HG02588 (cell line): ENCODE data around the gene HNF4A.
"Not testable (repeated sequence)": the region's sequence is repeated elsewhere in the genome, so short reads cannot be mapped to it uniquely, and the experiment has no call there.

Experiments used
- ATAC-seq: cut with Tn5 transposase; IDR thresholded peaks from one replicate; pipeline ENCODE4 v1.9.1; 2021; ENCODE audit warnings: mild to moderate bottlenecking, moderate library complexity; ENCODE audit not compliant: unreplicated experiment

Gene HNF4A

DNA sequence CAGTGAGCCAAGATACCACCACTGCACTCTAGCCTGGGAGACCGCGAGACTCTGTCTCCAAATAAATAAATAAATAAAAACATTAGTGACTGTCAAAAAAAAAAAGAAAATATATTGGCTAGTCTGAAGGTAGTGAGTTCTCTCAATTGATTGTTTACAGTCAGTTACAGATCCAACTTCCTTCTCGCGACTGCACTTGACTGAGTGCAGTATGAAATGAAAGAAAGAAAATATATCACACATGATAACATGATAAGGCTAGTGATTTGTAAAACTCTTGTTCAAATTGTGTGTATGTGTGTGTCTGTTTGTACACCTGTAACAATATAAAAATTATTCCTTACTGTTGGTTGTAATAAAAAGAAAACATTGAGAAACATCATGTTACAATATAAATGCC lies 10.8 kb upstream of the HNF4A start:
- no peak for ATAC-seq

- ATAC-seq, result no peak
Observed at GRCh38 chr20:44345147-44345546, 10.4 kb upstream of the HNF4A start.

- ATAC-seq, result not testable (repeated sequence)
Observed at GRCh38 chr20:44345941-44346340, 9.6 kb upstream of the HNF4A start.

GRCh38 chr20:44348168-44348659 lies 7.3 kb upstream of the HNF4A start:
- ATAC-seq, result no peak

DNA sequence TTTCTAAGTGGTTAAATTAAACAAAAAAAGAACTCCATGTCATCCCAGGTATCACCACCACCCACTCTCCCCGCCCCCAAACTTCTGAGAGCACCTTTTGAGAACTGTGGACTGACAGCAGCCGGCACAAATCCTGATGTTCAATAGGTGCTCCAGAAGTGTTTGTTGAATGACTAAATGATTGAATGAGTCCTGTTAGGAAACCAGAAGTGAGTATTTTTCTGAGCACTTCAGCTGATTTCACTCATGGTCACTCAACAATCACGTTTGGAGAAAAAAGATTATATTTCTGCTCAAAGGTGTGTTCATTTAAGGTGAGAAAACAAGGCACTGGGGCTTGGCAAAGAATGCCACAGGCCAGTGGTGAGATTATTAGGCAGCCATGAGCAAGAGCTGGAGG lies 6.2 kb upstream of the HNF4A start:
- no peak for ATAC-seq

DNA sequence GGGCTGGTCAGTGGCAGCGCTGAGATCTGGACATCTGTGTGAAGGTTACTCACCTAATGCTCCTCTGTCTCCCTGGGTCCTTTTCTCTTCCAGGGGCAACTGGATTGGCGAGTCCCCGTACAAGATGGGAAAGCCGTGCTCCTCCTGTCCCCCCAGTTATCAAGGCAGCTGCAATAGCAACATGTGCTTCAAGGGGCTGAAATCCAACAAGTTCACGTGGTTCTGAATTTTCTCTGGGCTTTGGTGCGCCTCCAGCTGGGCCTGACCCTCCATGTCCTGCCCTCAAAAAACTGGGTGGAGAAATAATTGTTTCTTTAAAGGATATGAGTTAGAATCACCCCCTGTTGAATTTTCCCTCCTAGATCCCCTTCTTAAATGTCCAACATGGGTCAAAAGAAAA lies 4.9 kb upstream of the HNF4A start:
- ATAC-seq, result no peak

DNA sequence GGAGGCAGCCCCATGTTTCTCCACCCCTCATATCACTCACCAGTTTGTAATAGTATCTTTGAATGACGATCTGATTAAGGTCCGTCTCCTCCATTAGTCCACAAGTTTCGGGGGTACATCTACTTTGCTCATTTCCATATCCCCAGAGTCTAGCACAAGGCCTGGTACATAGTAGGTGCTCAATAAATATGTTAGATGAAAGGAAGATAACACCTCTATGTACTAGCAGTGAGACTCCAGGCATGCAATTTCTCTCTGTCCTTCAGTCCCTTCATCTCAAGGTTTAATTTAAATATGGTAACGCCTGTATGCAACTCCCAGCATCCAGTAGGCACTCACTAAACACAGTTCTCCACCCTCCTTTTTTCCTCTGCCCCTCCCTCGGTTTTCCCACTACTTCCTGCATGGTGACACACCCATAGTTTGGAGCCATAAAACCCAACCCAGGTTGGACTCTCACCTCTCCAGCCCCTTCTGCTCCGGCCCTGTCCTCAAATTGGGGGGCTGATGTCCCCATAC lies 461 bp upstream of the HNF4A start:
- ATAC-seq, result no peak

DNA sequence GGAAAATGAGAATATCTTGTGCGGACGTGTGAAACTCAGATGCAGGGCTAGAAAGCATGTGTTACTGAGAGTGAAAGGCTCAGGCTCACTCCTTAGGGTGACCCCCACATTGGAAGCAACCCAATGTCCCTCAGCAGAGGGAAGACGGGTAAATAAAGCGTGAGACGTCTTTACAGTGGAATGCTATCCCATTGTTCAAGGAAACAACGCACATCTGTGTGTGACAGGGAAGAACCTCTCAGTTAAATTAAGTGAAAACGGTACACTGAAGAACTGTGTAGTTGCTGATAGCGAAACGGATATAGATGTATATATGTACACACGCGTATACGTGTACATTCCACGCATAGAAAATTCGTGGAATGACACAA lies 839 bp downstream of the HNF4A start:
- ATAC-seq, result no peak

DNA sequence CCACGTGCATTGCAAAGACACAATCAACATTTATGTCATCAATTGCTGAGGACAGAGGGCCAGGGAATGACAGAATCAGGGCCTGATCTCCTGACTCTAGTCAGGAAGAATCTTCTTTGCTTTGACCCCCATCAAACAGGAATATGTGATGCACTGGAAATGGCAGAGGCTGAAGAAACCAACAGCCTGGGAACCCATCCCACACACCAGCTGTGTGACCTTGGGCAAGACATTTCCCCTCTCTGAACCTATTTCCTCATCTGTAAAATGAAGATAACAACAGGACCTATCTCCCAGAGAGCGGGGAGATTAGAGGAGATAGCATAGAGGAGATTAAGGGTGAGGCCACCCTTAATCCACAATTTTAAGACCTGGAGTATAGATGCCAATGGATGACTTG lies 1.5 kb downstream of the HNF4A start:
- ATAC-seq, result no peak

DNA sequence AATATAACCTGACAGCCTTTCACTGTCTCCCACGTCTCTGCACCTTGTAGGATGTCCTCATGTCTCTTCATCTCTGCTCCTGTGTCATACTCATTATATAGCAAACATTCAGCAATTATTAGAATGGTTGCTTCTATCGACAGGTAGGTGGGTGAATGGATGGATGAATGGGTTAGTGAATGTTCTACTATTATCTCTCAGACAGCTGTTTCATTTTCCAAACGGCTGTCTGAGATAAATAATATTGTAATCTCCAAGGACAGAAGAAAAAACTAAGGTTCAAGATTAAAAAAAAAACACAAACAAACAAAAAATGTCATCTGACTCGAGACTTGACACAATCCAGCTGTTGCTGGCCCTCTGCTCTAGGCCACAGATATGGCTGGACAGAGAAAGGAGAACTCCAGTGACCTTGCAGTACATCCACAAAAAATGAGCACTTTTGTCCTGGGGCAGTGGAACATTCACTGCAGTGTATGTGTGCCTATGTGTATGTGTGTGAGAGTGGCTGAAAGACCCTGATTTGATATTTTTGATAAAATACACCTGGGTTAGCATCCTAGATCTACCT lies 2.1 kb downstream of the HNF4A start:
- ATAC-seq, result no peak

GRCh38 chr20:44358776-44359175 lies 3.3 kb downstream of the HNF4A start:
- ATAC-seq, result no peak

GRCh38 chr20:44360221-44360620 lies 4.7 kb downstream of the HNF4A start:
- no peak for ATAC-seq

- no peak for ATAC-seq
Observed at GRCh38 chr20:44361021-44361420, 5.5 kb downstream of the HNF4A start.

GRCh38 chr20:44362466-44362940 lies 7.0 kb downstream of the HNF4A start:
- no peak for ATAC-seq

- no peak for ATAC-seq
Observed at GRCh38 chr20:44364068-44364467, 8.6 kb downstream of the HNF4A start.

GRCh38 chr20:44364780-44365179 lies 9.3 kb downstream of the HNF4A start:
- no peak for ATAC-seq

- no peak for ATAC-seq
Observed at GRCh38 chr20:44367746-44368145, 12.2 kb downstream of the HNF4A start.

DNA sequence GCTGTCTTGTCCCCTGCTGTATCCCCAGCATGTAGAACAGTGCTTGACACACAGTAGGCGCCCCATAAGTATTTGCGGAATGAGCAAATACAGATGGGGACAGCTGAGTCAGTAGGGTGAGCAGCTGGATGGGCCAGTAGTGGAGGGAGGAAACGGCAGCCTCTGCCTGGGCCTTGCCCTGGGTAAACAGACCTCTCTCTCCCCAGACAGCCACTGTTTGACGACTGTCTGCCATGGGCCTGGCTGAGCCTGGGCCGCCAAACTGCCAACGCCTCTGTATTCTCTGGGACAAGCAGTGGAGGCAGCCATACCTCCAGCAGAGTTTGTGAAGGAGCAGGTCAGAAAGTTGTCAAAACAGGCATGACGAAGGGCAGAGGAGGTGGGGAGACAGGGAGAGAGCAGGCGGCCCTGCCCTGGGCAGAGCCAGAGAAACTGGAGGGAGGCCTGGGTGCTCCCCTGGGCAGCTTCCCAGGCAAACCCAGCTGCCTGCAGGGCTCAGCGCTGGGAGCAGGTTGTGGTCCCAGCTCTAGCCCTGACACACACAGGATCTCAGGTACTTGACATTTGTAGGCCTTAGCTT lies 15.2 kb downstream of the HNF4A start:
- no peak for ATAC-seq

DNA sequence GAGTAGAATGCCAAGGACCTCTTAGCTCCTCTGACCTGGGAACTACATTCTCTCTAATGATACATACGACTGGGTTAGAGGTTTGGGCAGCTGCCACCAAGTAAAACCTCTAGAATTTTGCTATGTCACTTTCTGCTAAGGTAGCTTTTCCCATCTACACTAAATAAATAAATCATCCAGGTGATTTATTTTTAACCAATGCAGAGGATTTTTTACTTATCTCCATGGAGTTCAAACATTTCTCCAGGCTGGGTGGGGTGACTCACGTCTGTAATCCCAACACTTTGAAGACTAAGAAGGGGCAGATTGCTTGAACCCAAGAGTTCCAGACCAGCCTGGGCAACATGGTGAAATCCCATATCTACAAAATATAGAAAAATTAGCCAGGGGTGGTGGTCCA lies 27.1 kb downstream of the HNF4A start:
- no peak for ATAC-seq

DNA sequence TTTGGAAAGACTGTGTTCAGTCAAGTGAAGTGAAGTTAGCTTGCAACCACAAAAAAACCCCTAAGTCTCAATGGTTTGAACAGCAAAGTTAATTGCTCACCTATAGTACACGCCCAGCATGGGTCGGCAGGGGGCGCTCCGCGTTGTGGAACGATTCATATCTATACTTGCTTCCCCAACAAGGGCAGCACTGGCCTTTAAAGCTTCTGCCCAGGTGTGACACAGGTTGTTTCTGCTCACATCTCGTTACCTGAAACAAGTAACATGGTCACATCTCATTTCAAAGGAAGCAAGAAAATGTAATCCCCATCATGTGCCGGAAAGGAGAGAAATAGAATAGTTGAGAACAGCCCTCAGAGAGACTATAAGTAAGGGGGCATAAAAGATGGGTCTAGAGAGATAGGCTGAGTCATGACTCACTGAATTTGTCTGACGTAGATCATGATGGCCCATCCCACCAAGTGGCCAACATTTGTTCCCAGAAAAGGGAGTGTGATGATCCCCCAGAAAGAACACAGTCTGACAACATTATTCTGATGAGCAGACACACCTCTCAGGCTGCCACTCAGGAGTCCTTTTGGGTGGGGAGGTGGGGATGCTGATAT lies 29.0 kb downstream of the HNF4A start:
- no peak for ATAC-seq

DNA sequence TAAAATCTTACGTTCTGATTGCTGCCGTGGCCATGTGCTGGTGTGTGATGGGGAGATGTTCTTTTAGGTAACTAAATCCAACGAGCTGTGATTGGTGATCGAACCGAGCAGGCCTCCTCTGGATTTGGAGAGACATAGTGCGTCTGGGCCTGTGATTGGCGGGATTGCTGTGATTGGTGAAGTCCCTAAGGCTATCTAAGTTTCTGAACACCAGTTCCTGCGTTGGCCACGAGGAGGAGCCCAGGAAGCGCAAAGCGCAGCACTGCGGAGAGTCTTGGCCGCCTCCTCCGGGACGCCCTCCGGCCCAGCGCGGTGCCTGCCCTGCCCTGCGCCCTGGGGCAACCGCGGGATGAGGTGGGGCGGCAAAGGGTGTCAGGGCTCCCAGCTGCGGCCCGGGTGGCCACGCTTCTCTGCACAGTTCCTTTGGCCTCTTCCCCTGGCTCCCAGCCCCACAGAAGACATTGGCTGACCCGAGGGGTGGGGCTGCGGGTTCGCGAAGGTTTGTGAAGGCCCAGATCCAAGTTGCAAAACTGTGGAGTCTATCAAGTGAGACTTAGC lies 33.0 kb downstream of the HNF4A start:
- ATAC-seq, result no peak

- no peak for ATAC-seq
Observed at GRCh38 chr20:44389871-44390270, 34.4 kb downstream of the HNF4A start.
